NK-92 (cell line): ENCODE data around the gene PWWP2B.
A peak's percentile ranks its signal among the peaks of the same experiment; 100 is the strongest.

Source experiments
- DNase-seq: peaks from one replicate; lab custom pipeline; 2025; ENCODE audit not compliant: unreplicated experiment; lab: John Stamatoyannopoulos, UW

PWWP2B gene

DNA sequence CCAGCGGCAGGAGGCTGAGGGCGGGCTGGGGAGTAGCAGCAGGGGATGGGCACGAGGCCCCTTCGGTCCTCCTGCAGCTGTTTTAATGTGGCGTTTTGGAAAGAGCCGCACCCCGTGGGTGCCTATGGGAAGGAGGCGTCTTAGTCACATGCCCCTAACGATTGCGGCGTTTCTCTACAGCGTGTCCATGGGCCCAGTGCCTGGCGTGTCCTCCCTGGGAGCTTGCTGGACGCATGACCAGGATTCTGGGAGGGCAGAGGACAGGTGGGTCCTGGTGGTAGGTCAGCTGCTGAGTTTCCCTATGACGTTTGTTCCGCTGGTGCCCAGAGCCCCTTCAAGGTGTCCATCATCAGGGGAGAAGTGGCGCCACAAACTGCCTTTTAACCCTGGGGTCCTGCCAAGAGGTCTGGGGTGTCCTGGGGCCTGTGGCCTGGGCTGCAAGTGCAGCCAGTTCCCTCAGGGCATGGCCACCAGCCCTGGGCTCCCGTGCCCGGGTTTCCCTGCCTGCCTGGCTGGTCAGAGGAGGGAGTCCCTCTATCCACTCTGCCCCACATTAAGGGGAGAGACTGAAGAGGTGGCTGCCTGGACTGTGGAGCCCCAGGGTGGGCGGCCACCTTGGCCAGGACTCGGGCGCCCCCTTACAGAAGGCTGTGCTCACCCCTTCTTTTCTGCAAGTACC, 48.7 kb downstream of the PWWP2B start:
- no peak for DNase-seq

- DNase-seq: no peak
Measured at GRCh38 chr10:132446195-132446581, 49.2 kb downstream of the PWWP2B start.

DNA sequence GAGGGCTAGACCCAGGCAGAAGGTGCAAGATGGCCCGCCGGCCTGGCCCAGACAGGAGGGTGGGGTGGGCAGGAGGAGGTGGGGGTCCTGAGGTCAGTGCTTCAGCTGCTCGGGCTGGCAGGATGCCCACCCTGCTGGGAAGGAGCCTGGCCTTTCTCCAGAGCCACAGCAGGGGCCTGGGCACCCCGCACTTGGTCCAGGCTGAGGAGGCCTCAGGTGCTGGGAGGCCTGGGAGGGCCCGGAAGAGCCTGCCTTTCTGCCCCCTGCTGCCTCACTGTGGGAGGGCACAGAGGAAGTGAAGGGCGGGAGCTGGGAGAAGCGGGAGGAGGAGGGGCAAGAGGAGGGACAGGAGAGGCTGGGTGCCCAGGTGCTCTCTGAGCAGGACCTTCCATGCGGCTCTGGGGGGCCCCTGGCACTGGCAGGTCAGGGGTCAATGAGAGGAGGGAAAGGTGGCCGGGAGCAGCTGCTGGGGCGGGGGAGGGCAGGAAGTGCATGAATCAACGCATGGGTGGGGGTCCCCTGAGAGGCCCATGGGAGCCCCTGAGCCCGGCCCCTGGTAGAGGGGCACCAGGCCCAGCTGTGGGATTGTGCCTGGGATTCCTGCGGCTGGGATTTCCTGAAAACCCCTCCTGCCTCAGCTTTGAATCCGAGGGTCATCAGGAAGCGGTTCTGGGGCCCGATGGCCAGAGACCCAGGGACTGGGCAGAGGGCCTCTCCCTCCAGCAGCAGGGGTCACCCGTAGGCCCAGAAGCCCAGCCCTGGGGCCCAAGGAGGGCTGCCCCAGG, 49.9 kb downstream of the PWWP2B start:
- no peak for DNase-seq

GRCh38 chr10:132447446-132448247, 50.6 kb downstream of the PWWP2B start:
- no peak for DNase-seq

DNA sequence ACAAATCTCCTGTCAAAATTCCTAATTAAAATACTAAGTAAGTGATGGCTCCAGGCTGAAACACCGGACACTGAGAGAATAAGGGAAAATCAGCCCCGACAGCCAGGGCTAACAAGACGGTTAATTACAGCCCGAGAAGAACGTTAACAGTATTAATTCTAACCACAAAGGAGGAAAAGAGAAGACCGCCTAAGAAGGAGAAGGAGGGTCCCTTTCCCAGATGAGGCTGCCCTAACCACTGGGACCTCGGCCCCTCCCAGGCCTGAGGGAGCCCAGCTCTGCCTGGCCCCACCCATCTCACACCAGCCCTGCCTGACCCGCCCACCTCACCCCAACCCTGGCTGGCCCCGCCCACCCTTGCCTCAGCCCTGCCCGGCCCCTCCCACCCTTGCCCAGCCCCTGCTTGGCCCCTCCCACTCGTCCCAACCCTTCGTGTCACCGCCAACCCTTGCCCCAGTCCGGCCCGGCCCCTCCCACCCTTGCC, 51.3 kb downstream of the PWWP2B start:
- no peak for DNase-seq

DNA sequence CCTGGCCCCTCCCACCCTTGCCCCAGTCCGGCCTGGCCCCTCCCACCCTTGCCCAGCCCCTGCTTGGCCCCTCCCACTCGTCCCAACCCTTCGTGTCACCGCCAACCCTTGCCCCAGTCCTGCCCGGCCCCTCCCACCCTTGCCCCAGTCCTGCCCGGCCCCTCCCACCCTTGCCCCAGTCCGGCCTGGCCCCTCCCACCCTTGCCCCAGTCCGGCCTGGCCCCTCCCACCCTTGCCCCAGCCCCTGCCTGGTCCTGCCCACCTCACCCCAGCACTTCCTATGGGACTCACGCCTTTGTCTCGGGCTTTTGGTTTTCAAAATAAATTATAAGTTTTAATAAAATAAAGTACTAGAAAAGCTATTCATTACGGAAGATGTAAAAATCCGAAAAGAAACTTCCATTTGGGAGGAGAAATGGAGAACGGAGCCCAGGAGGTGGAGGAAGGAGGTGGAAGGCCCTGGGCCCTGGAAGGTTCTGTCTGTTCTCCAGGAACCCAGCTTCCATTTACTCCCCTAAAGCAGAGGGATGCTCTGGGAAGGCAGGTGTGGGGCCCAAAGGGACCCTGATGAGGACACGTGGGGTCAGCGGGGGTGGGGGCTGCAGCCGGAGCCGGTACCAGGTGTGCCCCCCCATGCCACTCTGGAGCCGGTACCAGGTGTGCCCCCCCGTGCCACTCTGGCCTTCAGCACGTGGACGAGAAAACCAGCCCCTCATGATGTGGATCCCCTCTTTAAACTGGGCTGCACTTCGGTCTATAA, 52.2 kb downstream of the PWWP2B start:
- DNase-seq: no peak

DNA sequence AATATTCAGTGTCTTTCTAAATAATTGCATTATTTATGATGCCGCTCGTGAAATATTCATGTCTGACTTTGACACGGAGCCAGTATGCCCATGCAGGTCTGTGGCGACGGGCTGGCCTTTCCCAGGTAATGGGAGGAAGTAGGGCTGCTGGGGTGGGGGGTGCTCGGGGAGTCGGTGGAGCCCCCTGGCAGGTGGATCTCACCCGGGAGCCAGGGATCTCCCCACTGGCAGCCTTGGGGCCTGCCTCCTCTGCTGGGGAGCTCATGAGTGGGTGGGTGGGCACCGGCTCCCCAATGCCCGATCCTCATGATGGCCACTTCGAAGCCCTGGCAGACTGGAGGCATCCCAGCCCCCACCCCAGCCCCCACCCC, 52.8 kb downstream of the PWWP2B start:
- DNase-seq: no peak

GRCh38 chr10:132450466-132450824, 53.4 kb downstream of the PWWP2B start:
- DNase-seq: no peak

DNA sequence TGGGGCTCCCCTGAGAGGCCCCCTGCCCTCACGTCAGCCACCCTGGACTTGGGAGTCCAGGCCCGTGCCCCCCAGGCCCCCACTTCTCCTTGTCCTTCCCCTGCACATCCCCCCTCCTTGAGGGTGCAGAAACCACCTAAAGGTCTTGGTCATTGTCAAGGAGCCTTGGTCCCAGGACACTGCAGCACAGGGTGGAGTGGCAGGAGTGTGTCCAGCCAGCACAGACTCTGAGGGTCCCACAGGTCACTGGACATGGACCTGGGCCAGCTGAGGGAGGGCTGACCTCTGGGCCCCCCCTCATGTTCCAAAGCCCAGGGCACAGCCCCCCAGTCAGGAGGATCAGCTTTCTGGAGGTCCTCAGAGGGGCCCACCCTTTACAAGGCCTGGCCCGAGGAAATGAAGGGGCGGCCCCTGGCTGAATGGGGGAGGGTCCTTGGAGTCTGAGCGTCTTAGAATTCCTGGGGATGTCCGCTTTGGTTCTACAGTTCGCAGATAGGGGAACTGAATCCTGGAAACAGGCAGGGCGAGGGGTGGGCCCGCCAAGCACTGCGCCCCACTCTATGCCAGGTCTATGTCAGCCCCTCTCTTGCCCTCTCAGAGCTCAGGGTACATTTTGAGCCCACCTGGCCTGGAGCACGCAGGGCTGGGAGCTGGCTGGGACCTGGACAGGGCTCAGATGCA, 54.0 kb downstream of the PWWP2B start:
- no peak for DNase-seq

GRCh38 chr10:132451506-132452215, 54.7 kb downstream of the PWWP2B start:
- DNase-seq: no peak

- no peak for DNase-seq
Measured at GRCh38 chr10:132452216-132452650, 55.2 kb downstream of the PWWP2B start.

- peak; percentile 29 for DNase-seq
Measured at GRCh38 chr10:132452651-132453469, 55.9 kb downstream of the PWWP2B start.

GRCh38 chr10:132453470-132453861, 56.5 kb downstream of the PWWP2B start:
- DNase-seq: no peak

DNA sequence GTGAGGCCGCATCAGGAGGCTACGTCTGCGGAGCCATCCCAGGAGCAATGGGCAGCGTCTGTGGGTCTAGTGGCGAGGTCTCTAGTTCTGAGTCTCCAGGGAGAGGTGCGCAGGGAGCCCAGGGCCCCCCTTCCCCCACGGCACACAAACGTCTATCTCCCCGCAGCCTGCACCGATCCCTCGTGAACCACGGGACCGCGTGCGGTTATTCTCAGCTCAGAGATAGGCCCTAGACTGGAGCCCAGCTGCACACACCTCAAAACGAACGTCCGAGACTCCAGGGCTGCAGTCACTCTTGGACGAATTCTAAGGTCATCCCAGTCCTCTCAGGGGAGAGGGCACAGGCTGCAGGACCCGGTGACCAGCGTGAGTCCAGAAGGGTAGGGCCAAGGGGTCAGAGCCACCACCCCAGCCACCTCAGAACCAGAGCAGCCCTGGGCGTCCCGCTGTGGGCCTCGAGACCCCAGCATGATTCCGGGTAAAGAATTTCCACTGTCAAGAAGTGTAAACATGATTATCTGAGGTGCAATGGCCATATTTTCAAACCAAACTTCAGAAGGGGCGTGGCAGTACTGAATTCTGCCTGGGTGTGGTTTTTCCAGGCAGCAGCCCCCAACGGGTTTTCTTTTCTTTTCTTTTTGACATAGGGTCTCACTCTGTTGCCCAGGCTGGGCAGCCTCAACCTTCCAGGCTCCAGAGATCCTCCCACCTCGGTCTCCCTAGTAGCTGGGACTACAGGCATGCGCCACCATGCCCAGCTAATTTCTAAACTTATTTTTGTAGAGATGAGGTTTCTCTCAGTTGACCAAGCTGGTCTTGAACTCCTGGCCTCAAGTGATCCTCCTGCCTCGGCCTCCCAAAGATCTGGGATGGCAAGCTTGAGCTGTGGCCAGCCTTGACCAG, 57.5 kb downstream of the PWWP2B start:
- no peak for DNase-seq

GRCh38 chr10:132455441-132455971, 58.5 kb downstream of the PWWP2B start:
- DNase-seq: no peak

GRCh38 chr10:132455986-132456847, 59.2 kb downstream of the PWWP2B start:
- no peak for DNase-seq

- no peak for DNase-seq
Measured at GRCh38 chr10:132456881-132457280, 59.9 kb downstream of the PWWP2B start.
